GM10266 (cell line): Measurements from ENCODE around the gene DNAAF8.

Experiments used
- DNase-seq: peaks from one replicate; pipeline ENCODE4 v3.0.0; 2012; ENCODE audit errors: extremely low spot score
- TF ChIP-seq, protein P1 (sequence below): IDR thresholded peaks from 2 replicates; pipeline ENCODE4 v1.5.1; 2012; ENCODE audit warnings: mild to moderate bottlenecking, low read depth; ENCODE audit not compliant: control insufficient read depth, insufficient read depth; ENCODE audit errors: missing control alignments

The DNAAF8 gene

GRCh38 chr16:4755687-4756086 lies 21.4 kb downstream of the DNAAF8 start:
- TF ChIP-seq, protein P1, sequence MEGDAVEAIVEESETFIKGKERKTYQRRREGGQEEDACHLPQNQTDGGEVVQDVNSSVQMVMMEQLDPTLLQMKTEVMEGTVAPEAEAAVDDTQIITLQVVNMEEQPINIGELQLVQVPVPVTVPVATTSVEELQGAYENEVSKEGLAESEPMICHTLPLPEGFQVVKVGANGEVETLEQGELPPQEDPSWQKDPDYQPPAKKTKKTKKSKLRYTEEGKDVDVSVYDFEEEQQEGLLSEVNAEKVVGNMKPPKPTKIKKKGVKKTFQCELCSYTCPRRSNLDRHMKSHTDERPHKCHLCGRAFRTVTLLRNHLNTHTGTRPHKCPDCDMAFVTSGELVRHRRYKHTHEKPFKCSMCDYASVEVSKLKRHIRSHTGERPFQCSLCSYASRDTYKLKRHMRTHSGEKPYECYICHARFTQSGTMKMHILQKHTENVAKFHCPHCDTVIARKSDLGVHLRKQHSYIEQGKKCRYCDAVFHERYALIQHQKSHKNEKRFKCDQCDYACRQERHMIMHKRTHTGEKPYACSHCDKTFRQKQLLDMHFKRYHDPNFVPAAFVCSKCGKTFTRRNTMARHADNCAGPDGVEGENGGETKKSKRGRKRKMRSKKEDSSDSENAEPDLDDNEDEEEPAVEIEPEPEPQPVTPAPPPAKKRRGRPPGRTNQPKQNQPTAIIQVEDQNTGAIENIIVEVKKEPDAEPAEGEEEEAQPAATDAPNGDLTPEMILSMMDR, result no peak
- DNase-seq, result no peak

DNA sequence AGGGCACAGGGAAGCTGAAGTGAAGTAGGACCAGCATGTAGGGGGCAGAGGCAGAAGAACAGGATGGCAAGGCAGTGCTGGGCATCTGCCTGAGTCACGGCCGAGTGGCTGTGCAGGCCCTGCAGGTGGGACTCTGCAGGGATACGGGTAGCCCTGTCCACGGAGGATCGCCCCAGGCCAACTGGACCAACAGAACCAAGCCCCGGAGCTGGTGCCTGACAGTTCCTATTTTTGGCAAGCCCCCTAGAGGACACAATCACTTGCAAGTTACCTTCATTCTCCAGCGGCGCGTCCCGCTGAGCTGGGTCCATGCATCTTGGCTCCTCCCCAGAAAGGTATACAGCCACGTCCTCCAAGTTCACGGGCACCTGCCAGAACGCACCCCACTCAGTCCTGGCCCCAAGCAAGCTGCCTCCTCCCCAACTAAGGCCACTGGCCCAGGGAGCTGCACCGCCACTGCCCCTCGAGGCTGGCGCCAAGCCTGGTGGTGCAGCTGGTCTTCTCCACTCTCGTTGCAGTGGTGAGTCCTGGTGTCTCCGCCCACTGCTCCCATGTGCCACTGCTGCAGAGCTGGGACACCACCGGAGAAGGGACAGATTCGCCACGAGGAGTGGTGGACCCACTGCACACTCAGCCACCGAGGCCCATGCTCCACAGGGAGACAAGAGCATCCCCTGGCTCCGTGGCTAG lies 26.0 kb downstream of the DNAAF8 start:
- DNase-seq, result no peak
- TF ChIP-seq, protein P1, result no peak

GRCh38 chr16:4762205-4762604 lies 27.9 kb downstream of the DNAAF8 start:
- TF ChIP-seq, protein P1, result no peak
- DNase-seq, result no peak

GRCh38 chr16:4763791-4764190 lies 29.5 kb downstream of the DNAAF8 start:
- TF ChIP-seq, protein P1, result no peak
- DNase-seq, result no peak

DNA sequence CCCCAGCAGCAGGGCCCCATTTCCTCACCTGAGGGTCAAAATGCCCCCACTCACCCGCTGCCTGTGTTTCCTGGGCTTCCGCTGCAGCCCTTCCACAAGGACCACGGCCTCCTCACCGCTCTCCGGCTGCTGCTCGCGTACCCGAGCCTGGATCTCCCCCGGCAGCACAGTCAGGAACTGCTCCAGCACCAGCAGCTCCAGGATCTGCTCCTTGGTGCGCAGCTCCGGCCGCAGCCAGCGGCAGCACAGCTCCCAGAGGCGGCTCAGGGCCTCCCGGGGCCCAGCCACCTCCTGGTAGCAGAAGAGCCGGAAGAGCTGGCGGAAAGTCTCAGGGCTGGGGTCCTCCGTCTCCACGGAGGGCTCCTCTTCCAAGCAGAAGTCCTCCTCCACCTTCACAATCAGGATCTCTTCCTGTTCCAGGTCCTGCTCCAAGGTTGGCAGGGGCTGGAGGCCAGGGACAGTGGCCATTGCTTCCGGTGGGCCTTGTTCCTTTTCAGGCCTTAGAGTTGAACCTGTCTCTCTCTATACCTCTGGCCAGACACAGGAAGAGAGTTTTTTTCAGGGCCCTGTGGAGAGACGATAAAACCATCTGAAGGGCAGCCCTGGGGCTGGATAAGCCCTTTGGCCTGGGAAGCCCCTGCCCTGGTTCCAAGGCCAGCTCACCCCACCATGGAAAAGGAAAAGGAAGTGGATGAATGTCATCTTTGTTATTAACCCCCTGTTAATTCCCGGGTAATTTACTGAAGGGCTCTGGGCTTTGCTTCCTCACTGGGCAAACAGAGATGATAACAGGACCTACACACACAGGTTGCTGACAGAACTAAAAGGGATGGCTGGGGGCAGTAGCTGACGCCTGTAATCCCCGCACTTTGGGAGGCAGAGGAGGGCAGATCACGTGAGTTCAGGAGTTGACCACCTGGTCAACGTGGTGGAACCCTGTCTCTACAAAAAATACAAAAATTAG lies 31.5 kb downstream of the DNAAF8 start:
- DNase-seq, result no peak
- TF ChIP-seq, protein P1, result no peak

- TF ChIP-seq, protein P1, result no peak
- peak; percentile 97 for DNase-seq
Observed at GRCh38 chr16:4766875-4767628, 32.7 kb downstream of the DNAAF8 start, which contains the start of gene ZNF500. Gene ZNF500, minus strand, starts transcription at chr16:4767162. Its CDS starts 1,184 bp downstream, at chr16:4765978.
